Measurements from ENCODE around the gene B3GALNT2. TPM values are rescaled to one million over a fixed set of nuclear protein-coding genes. Genes with fewer than 3 reads are reported as not detected.
"Not testable (repeated sequence)": the region's sequence is repeated elsewhere in the genome, so short reads cannot be mapped to it uniquely, and the experiment has no call there.

Gene B3GALNT2
- total RNA-seq, 1 experiment from 2014 or later: 60.6 TPM

DNA sequence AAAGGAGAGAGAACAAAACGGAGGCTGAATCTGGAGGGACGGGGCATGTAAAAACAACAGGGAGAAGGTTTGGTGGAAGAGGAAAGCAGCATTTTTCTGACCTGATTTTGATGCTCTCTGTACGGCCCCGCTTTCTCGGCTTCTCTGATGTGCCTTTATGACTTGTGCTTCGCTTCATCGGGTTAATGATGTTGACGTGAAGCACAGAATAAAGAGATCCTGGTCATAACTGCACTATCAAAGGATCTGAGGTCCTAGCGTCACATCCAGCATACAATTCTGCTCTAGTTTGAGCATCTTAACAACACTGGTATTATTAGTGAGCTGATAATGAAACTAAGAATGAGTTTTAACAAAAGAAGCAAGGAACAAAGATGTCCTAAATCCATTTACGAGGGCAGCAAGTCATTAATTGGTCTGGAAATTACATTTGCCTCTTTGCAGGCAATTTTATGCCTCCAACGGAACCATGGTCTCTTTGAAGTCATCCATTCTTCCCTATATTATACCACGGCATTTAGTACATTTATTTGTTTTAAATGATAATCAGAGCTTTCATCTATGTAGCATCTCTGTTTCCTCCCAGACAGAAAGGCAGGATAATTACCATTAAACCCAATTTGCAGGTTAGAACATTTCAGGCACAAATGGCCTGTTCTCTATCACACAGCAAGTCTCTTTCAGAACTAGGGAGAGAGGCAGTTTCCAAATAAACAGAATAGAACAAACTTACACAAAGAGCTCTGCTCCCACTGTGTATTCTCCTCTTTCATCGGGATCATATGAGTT is 45.3 kb upstream of the B3GALNT2 start:
- no peak overlapping the region for H3K4me3 ChIP-seq
- no peaks in the 10 kb centered on the region for H3K79me2 ChIP-seq (ENCODE audit: low read depth)
- H3K36me3 ChIP-seq (ENCODE audit: low read depth): no peaks in the 10 kb centered on the region
- H2AFZ ChIP-seq: no peak overlapping the region
- no peaks in the 10 kb centered on the region for H3K4me1 ChIP-seq (replicated peaks; ENCODE audit: insufficient read depth)
- H3K27me3 ChIP-seq (ENCODE audit: insufficient read depth, low read depth): no peaks in the 10 kb centered on the region
- ChIA-PET POLR2A (ENCODE audit: unreplicated experiment) (no interaction called here), CTCF (no interaction called here)
- H3K9me2 ChIP-seq (ENCODE audit: insufficient read depth): no peaks in the 10 kb centered on the region
- DNase-seq: no peak
- no peak overlapping the region for H3K27ac ChIP-seq
- H4K20me1 ChIP-seq (ENCODE audit: insufficient read depth): no peaks in the 10 kb centered on the region
- H3K4me2 ChIP-seq: no peak overlapping the region
- H3K9me3 ChIP-seq (ENCODE audit: insufficient read depth, low read depth): no peaks in the 10 kb centered on the region
- intact Hi-C loops (cut with micrococcal nuclease; ENCODE audit: unreplicated experiment): no loop called here
- H3F3A ChIP-seq (ENCODE audit: insufficient read depth, low read depth): no peaks in the 10 kb centered on the region
- no TSS peak for BruUV-seq (replicated peaks)
- TF ChIP-seq, protein P1, sequence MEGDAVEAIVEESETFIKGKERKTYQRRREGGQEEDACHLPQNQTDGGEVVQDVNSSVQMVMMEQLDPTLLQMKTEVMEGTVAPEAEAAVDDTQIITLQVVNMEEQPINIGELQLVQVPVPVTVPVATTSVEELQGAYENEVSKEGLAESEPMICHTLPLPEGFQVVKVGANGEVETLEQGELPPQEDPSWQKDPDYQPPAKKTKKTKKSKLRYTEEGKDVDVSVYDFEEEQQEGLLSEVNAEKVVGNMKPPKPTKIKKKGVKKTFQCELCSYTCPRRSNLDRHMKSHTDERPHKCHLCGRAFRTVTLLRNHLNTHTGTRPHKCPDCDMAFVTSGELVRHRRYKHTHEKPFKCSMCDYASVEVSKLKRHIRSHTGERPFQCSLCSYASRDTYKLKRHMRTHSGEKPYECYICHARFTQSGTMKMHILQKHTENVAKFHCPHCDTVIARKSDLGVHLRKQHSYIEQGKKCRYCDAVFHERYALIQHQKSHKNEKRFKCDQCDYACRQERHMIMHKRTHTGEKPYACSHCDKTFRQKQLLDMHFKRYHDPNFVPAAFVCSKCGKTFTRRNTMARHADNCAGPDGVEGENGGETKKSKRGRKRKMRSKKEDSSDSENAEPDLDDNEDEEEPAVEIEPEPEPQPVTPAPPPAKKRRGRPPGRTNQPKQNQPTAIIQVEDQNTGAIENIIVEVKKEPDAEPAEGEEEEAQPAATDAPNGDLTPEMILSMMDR (conservative IDR thresholded peaks at IDR 0.05): no peak
- TF ChIP-seq EZH2 (IDR thresholded peaks at IDR 0.05; ENCODE audit: low read depth): no peak

DNA sequence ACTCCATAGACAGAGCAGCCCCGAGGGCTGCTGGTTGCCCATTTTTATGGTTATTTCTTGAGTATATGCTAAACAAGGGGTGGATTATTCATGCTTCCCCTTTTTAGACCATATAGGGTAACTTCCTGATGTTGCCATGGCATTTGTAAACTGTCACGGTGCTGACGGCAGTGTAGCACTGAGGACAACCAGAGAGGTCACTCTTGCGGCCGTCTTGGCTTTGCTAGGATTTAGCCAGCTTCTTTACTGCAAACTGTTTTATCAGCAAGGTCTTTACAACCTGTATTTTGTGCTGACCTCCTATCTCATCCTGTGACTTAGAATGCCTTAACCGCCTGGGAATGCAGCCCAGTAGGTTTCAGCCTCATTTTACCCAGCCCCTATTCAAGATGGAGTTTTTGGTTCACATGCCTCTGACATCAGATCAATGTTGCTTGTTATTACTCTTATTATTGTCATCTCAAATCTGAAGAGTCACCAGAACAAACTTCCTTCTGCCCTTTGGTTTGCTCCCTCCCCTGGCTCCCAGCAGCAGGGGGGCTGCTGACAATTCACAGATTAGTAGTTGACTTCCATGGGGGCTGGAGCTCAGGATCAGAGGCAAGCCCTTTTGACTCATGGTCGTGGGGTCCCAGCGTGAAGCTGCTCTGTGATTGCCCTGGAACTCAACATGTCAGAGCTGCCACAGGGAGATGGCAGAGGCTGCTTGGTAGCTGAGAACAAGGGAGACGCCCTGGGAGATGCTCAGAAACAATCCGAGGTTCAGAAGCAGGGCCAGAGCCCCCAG is 42.3 kb upstream of the B3GALNT2 start:
- POLR2A ChIA-PET (ENCODE audit: unreplicated experiment); H4K20me1 ChIP-seq (ENCODE audit: insufficient read depth); H3K4me1 ChIP-seq (replicated peaks; ENCODE audit: insufficient read depth); H3K36me3 ChIP-seq (ENCODE audit: low read depth); BruUV-seq (replicated peaks); intact Hi-C loops (cut with micrococcal nuclease; ENCODE audit: unreplicated experiment); H3K27me3 ChIP-seq (ENCODE audit: insufficient read depth, low read depth); DNase-seq; CTCF ChIA-PET; H2AFZ ChIP-seq; H3K9me3 ChIP-seq (ENCODE audit: insufficient read depth, low read depth); H3K9me2 ChIP-seq (ENCODE audit: insufficient read depth); H3K4me3 ChIP-seq; H3K79me2 ChIP-seq (ENCODE audit: low read depth); H3K27ac ChIP-seq; H3K4me2 ChIP-seq; H3F3A ChIP-seq (ENCODE audit: insufficient read depth, low read depth): not testable (repeated sequence)

DNA sequence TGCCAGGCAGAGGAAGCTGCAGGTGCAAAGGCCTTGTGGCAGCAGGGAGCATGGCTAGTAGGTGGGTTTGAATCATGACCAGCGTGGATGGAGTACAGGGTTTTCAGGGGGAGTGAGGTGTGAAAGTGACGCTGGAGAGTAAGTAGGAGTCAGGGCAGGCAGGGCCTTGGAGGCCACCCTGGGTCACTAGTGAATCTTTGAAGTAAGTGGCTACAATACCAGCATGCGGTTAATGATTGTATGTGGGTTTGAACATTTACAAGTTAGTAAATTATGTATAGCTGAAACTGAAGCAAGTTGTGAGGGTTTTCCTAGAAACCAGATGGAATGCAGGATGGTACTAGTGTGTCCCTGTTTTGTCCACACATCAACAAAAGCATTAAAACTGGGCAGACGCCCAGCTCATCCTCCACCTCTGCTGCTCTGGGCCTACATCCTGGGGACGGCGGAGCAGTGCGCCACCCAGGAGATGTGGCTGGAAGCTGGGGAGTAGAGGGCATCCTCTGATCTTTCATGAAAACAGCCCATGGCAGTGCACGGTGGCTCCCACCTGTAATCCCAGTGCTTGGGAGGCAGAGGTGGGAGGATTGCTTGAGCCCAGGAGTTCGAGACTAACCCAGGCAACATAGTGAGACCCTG is 41.2 kb upstream of the B3GALNT2 start:
- no peak for DNase-seq
- Histone ChIP-seq H3K4me2 (no peak overlapping the region), H3K27ac (no peak overlapping the region), H3K27me3 (ENCODE audit: insufficient read depth, low read depth) (no peaks in the 10 kb centered on the region), H3K4me3 (no peak overlapping the region), H2AFZ (no peak overlapping the region), H3K4me1 (replicated peaks; ENCODE audit: insufficient read depth) (no peaks in the 10 kb centered on the region), H3F3A (ENCODE audit: insufficient read depth, low read depth) (no peaks in the 10 kb centered on the region), H3K79me2 (ENCODE audit: low read depth) (no peaks in the 10 kb centered on the region), H3K36me3 (ENCODE audit: low read depth) (no peaks in the 10 kb centered on the region), H3K9me3 (ENCODE audit: insufficient read depth, low read depth) (no peaks in the 10 kb centered on the region), H4K20me1 (ENCODE audit: insufficient read depth) (no peaks in the 10 kb centered on the region), H3K9me2 (ENCODE audit: insufficient read depth) (no peaks in the 10 kb centered on the region)
- ChIA-PET CTCF (no interaction called here), POLR2A (ENCODE audit: unreplicated experiment) (no interaction called here)
- TF ChIP-seq, protein P1 (conservative IDR thresholded peaks at IDR 0.05): no peak
- TF ChIP-seq EZH2 (IDR thresholded peaks at IDR 0.05; ENCODE audit: low read depth): no peak
- intact Hi-C loops (cut with micrococcal nuclease; ENCODE audit: unreplicated experiment): no loop called here
- no TSS peak for BruUV-seq (replicated peaks)

DNA sequence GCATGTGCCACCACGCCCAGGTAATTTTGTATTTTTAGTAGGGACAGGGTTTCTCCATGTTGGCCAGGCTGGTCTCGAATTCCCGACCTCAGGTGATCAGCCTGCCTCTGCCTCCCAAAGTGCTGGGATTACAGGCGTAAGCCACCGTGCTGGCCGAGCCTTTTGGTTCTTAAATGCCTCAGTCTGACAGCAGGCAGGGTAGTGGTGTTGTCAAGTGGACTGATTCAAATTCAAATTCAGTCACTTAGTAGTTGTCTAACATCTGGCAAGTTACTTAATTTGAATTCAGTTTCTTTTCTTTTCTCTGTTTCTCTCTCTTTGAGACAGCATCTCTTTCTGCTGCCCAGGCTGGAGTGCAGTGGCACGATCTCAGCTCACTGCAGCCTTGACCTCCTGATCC is 38.6 kb upstream of the B3GALNT2 start:
- H3F3A ChIP-seq (ENCODE audit: insufficient read depth, low read depth); intact Hi-C loops (cut with micrococcal nuclease; ENCODE audit: unreplicated experiment); H3K36me3 ChIP-seq (ENCODE audit: low read depth); H4K20me1 ChIP-seq (ENCODE audit: insufficient read depth); H3K4me2 ChIP-seq; H3K79me2 ChIP-seq (ENCODE audit: low read depth); H3K4me3 ChIP-seq; DNase-seq; H3K4me1 ChIP-seq (replicated peaks; ENCODE audit: insufficient read depth); BruUV-seq (replicated peaks); POLR2A ChIA-PET (ENCODE audit: unreplicated experiment); H3K27ac ChIP-seq; H3K9me3 ChIP-seq (ENCODE audit: insufficient read depth, low read depth); H2AFZ ChIP-seq; H3K9me2 ChIP-seq (ENCODE audit: insufficient read depth); H3K27me3 ChIP-seq (ENCODE audit: insufficient read depth, low read depth): not testable (repeated sequence)
- CTCF ChIA-PET: interaction anchor here (0.6 kb wide), 1 partner anchor 1145 kb away, joined by 3 read pairs; no protein-coding TSS in a partner anchor
